Esophagus squamous epithelium (tissue), 4 donors: ENCODE measurements around the gene WWOX.

ENCODE experiments used
- CTCF ChIP-seq, 6 experiments: fragments of 450-650 bp in 4 of 6; fragments of 200-600 bp in 2 of 6; sonication (generic) in 2 of 6; IDR thresholded peaks; one replicate each; pipeline ENCODE4 v1.5.1; 2016 to 2019; ENCODE audit warnings: antibody characterized with exemption in 6 of 6, mild to moderate bottlenecking in 4 of 6, moderate library complexity in 4 of 6
- POLR2A ChIP-seq, 4 donors: fragments of 450-650 bp; IDR thresholded peaks; one replicate each; pipeline ENCODE4 v1.6.1; 2017; ENCODE audit warnings: antibody characterized with exemption in 4 of 4, mild to moderate bottlenecking in 4 of 4, moderate library complexity in 3 of 4

- TF ChIP-seq POLR2A (IDR thresholded peaks at IDR 0.05) (no peak), CTCF (IDR thresholded peaks at IDR 0.05) (no peak)
These were observed 594.0 kb downstream of the WWOX start for GRCh38 chr16:78693496-78693895.
